K562 (cell line): ENCODE results near the gene USP7. TPM values are rescaled to one million over a fixed set of nuclear protein-coding genes. Genes with fewer than 3 reads are reported as not detected.
A peak's percentile ranks its signal among the peaks of the same experiment; 100 is the strongest.

Source experiments
- DNMT1 ChIP-seq: fragments of 450-650 bp; IDR thresholded peaks from 2 replicates; pipeline ENCODE4 v1.6.1; 2016; ENCODE audit warnings: antibody characterized with exemption, mild to moderate bottlenecking
- HDAC1 ChIP-seq, 2 experiments: fragments of 450-650 bp; IDR thresholded peaks; 2 replicates each; pipeline ENCODE4 v1.6.1; 2016 to 2017; ENCODE audit warnings: inconsistent platforms in 1 of 2, mild to moderate bottlenecking in 1 of 2, moderate library complexity in 1 of 2
- HDAC2 ChIP-seq: fragments of 450-650 bp; IDR thresholded peaks from 2 replicates; pipeline ENCODE4 v1.6.1; 2016; ENCODE audit warnings: mild to moderate bottlenecking
- MAZ ChIP-seq, 2 experiments: fragments of 450-650 bp in 1 of 2; sonication (generic) in 1 of 2; formaldehyde crosslinking; IDR thresholded peaks in 1 of 2; conservative IDR thresholded peaks in 1 of 2; 2 replicates each; pipeline versions ENCODE4 v1.4.0 to v1.5.0; 2020; ENCODE audit warnings: mild to moderate bottlenecking in 1 of 2, missing genetic modification reagents in 1 of 2
- MED1 ChIP-seq: sonication (generic); formaldehyde crosslinking; IDR thresholded peaks from 2 replicates; pipeline ENCODE4 v1.8.1; 2023; ENCODE audit warnings: missing genetic modification reagents, borderline replicate concordance
- MIER1 ChIP-seq: fragments of 450-650 bp; IDR thresholded peaks from 2 replicates; pipeline ENCODE4 v1.6.1; 2016; ENCODE audit warnings: antibody characterized with exemption, mild to moderate bottlenecking, low read depth
- SRF ChIP-seq, 2 experiments: fragments of 250-450, 450-650 bp in 1 of 2; sonication (Bioruptor Pico) in 1 of 2; sonication (generic) in 1 of 2; formaldehyde crosslinking; IDR thresholded peaks; 2 replicates each; pipeline versions ENCODE4 v1.5.0 to v1.5.1; 2020 to 2022; ENCODE audit warnings: mild to moderate bottlenecking in 1 of 2, missing genetic modification reagents in 1 of 2
- polyA plus RNA-seq, 8 experiments: library from polyadenylated mRNA; depleted of rRNA in 4 of 8; stranded (reverse) in 5 of 8; unstranded in 3 of 8; fragments of >200 nt; fragmentation: Nextera tagmentation in 2 of 8; fragmentation: Illumina TruSeq in 1 of 8; extraction: Ambion mirVana in 2 of 8; extraction: Trizol in 1 of 8; gene quantifications; 2 replicates each; pipeline versions ENCODE4 v1.2.1 to v1.2.3, GENCODE V29; 2011 to 2014; ENCODE audit warnings: inconsistent platforms in 1 of 8, missing spikeins in 1 of 8
- total RNA-seq, 7 experiments: library from RNA; depleted of rRNA in 6 of 7; stranded (reverse); fragments of >200 nt in 6 of 7; fragmentation: Illumina TruSeq in 2 of 7; extraction: Trizol in 2 of 7; gene quantifications; 2 replicates each; pipeline versions ENCODE4 v1.2.1 to v1.2.3, GENCODE V29; 2011 to 2021; ENCODE audit warnings: low replicate concordance in 1 of 7
- TF ChIP-seq, protein P1 (sequence below): fragments of 250-450 bp; sonication (Bioruptor Pico); IDR thresholded peaks from 2 replicates; pipeline ENCODE4 v1.5.0; 2021; ENCODE audit warnings: mild to moderate bottlenecking, moderate library complexity
- TF ChIP-seq, protein P2 (sequence below): fragments of 200-800 bp; sonication (Bioruptor generic); IDR thresholded peaks from 2 replicates; pipeline ENCODE4 v1.6.1; 2016; ENCODE audit warnings: missing genetic modification characterization, missing compliant biosample characterization
- TF ChIP-seq, protein P3 (sequence below): fragments of 200-800 bp; sonication (Bioruptor generic); IDR thresholded peaks from 2 replicates; pipeline ENCODE4 v1.6.1; 2017; ENCODE audit warnings: missing genetic modification characterization, missing compliant biosample characterization
- TF ChIP-seq, protein P4 (sequence below), 3 experiments: fragments of 200-800 bp in 1 of 3; sonication (Bioruptor generic) in 1 of 3; sonication (generic) in 1 of 3; formaldehyde crosslinking in 1 of 3; IDR thresholded peaks; 2 replicates each; pipeline versions ENCODE4 v1.6.1 to v1.8.0; 2016 to 2022; ENCODE audit warnings: mild to moderate bottlenecking in 2 of 3, missing compliant biosample characterization in 2 of 3, missing genetic modification characterization in 2 of 3, missing genetic modification reagents in 1 of 3
- TF ChIP-seq, protein P5 (sequence below): fragments of 450-650 bp; IDR thresholded peaks from 2 replicates; pipeline ENCODE4 v1.6.1; 2016; ENCODE audit warnings: mild to moderate bottlenecking

USP7 gene
- total and polyA plus RNA-seq, 9 of the 15 experiments (the other 6 are each of a cell fraction or from before 2014, with no cell fraction given): 17.1 to 145 (median 57.9) TPM

DNA sequence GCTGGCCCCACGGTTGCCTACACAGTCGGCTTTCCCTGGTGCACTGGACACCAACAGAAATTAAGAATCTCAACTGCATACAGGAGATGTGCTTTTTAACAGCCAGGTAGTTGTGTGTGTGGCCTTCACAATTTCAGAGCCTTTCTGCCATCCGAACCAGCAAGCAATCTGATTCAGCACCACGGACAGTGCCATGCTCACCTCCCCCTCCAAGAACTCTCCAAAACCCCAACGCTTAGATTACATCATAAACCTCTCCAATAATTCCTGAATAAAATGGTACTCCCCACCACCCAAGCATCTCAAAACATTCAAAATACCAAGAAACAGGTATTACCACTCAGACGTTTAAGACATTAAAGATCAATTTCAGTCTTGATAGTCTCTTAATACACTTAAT, 31.8 kb downstream of the USP7 start (continued):
- TF ChIP-seq MED1 (no peak), MAZ (CRISPR knock-in tag; conservative IDR thresholded peaks at IDR 0.05 in 1 of 2, IDR thresholded peaks at IDR 0.05 in 1 of 2) (peak in 1 of 2 experiments; percentile 41; a peak in 1 of 4 replicates), DNMT1 (no peak), MIER1 (peak; percentile 95), SRF (CRISPR knock-in tag; IDR thresholded peaks at IDR 0.05) (0 out of 4 replicates have a peak, but pooled peaks of 1 of the 2 experiments have one; percentile 26), HDAC2 (peak; percentile 69; the same call in 1 of the 2 replicates), HDAC1 (IDR thresholded peaks at IDR 0.05) (peak in 1 of 2 experiments; percentile 27; a peak in 1 of 4 replicates)
- TF ChIP-seq, protein P1, sequence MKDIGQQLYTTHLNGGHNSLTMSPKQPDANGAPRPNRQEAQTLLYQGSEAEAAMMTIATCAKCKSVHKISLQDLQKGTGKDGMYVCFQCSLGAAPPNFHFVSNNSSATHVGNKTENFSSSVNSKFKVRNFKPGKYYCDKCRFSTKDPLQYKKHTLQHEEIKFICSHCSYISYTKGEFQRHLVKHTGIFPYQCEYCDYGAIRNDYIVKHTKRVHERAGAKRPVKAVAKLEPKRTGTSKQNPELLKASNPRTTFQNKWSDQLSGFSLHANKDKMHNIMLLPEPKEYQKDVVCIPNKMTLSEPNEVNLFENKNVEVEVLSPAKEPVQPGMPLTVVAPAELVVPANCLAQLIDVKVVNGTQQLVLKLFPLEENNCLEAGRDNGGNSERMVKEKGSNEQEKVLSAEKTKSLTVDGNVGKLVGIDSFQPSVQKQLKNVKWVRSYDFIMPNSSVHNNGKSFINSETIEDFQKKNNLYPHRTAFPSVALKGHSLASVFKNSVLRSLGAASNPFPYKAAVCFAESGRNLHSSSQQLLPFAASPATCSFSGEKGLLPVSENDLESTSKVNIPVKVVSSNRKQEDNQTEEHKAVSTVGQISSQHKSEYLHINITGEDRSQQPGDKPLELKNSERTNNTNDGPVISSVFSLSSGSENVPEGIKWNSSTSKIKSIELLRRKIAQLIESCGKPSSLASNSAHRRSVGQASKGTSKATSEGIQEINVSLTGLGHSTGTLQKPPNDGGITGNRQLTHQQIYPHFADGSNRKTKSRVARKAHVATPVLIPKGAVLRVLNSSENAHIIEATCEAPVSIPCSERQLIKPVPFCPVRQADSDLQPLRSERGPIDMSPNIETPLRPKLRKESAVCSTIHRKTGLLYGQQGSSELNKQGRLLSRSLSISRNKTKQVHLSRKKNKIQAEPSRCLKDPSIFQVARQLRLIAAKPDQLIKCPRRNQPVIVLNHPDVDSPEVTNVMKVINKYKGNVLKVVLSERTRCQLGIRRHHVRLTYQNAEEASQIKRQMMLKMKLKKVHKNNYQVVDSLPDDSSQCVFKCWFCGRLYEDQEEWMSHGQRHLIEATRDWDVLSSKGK (CRISPR knock-in tag): no peak
- TF ChIP-seq, protein P2, sequence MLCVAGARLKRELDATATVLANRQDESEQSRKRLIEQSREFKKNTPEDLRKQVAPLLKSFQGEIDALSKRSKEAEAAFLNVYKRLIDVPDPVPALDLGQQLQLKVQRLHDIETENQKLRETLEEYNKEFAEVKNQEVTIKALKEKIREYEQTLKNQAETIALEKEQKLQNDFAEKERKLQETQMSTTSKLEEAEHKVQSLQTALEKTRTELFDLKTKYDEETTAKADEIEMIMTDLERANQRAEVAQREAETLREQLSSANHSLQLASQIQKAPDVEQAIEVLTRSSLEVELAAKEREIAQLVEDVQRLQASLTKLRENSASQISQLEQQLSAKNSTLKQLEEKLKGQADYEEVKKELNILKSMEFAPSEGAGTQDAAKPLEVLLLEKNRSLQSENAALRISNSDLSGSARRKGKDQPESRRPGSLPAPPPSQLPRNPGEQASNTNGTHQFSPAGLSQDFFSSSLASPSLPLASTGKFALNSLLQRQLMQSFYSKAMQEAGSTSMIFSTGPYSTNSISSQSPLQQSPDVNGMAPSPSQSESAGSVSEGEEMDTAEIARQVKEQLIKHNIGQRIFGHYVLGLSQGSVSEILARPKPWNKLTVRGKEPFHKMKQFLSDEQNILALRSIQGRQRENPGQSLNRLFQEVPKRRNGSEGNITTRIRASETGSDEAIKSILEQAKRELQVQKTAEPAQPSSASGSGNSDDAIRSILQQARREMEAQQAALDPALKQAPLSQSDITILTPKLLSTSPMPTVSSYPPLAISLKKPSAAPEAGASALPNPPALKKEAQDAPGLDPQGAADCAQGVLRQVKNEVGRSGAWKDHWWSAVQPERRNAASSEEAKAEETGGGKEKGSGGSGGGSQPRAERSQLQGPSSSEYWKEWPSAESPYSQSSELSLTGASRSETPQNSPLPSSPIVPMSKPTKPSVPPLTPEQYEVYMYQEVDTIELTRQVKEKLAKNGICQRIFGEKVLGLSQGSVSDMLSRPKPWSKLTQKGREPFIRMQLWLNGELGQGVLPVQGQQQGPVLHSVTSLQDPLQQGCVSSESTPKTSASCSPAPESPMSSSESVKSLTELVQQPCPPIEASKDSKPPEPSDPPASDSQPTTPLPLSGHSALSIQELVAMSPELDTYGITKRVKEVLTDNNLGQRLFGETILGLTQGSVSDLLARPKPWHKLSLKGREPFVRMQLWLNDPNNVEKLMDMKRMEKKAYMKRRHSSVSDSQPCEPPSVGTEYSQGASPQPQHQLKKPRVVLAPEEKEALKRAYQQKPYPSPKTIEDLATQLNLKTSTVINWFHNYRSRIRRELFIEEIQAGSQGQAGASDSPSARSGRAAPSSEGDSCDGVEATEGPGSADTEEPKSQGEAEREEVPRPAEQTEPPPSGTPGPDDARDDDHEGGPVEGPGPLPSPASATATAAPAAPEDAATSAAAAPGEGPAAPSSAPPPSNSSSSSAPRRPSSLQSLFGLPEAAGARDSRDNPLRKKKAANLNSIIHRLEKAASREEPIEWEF (CRISPR knock-in tag): no peak
- TF ChIP-seq, protein P3, sequence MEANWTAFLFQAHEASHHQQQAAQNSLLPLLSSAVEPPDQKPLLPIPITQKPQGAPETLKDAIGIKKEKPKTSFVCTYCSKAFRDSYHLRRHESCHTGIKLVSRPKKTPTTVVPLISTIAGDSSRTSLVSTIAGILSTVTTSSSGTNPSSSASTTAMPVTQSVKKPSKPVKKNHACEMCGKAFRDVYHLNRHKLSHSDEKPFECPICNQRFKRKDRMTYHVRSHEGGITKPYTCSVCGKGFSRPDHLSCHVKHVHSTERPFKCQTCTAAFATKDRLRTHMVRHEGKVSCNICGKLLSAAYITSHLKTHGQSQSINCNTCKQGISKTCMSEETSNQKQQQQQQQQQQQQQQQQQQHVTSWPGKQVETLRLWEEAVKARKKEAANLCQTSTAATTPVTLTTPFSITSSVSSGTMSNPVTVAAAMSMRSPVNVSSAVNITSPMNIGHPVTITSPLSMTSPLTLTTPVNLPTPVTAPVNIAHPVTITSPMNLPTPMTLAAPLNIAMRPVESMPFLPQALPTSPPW (CRISPR knock-in tag): peak; percentile 45; the same call in 1 of the 2 replicates
- TF ChIP-seq, protein P4, sequence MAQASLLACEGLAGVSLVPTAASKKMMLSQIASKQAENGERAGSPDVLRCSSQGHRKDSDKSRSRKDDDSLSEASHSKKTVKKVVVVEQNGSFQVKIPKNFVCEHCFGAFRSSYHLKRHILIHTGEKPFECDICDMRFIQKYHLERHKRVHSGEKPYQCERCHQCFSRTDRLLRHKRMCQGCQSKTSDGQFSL (CRISPR knock-in tag; IDR thresholded peaks at IDR 0.05): no peak
- TF ChIP-seq, protein P4 (tag; IDR thresholded peaks at IDR 0.05): no peak
- TF ChIP-seq, protein P5, sequence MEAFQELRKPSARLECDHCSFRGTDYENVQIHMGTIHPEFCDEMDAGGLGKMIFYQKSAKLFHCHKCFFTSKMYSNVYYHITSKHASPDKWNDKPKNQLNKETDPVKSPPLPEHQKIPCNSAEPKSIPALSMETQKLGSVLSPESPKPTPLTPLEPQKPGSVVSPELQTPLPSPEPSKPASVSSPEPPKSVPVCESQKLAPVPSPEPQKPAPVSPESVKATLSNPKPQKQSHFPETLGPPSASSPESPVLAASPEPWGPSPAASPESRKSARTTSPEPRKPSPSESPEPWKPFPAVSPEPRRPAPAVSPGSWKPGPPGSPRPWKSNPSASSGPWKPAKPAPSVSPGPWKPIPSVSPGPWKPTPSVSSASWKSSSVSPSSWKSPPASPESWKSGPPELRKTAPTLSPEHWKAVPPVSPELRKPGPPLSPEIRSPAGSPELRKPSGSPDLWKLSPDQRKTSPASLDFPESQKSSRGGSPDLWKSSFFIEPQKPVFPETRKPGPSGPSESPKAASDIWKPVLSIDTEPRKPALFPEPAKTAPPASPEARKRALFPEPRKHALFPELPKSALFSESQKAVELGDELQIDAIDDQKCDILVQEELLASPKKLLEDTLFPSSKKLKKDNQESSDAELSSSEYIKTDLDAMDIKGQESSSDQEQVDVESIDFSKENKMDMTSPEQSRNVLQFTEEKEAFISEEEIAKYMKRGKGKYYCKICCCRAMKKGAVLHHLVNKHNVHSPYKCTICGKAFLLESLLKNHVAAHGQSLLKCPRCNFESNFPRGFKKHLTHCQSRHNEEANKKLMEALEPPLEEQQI: peak; percentile 42; the same call in 1 of the 2 replicates
